GM18517 (cell line): ENCODE results near the gene CD276.
"Not testable (repeated sequence)": the region's sequence is repeated elsewhere in the genome, so short reads cannot be mapped to it uniquely, and the experiment has no call there.

Experiments used
- ATAC-seq: cut with Tn5 transposase; IDR thresholded peaks from one replicate; pipeline ENCODE4 v1.9.1; 2021; ENCODE audit warnings: mild to moderate bottlenecking, moderate library complexity; ENCODE audit not compliant: unreplicated experiment

The CD276 gene

DNA sequence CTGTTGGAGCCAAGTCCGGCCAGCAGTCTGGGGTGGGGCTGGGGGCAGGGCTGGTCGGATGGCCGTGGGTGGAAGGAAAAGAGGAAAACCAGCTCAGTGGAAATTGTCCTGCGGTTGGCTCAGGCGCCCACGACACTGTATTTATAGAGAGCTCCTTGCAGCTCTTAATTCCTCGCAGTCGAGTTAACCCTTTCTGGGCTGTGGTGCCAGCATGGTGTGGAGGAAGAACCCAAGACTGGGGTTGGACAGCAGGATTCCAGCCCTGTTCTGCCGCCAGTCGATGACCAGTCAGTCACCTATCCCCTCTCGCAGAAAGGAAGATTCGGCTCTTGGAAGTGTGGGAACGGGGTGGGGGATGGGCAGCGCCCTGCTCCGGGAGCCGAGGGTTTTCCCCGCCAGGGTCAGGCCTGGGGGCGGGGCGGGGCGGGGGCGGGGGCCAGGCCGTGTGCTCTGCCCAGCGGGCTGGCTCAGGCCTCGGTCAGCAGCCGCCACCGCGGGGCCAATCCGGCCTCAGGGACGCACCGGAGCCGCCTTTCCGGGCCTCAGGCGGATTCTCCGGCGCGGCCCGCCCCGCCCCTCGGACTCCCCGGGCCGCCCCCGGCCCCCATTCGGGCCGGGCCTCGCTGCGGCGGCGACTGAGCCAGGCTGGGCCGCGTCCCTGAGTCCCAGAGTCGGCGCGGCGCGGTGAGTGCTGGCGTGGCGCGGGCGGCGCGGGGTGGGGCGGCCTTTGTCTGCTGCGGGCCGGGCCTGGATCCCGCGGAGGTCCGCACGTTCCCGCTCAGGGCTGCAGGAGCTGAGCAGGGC, at the start of gene CD276:
TSS of gene CD276 (plus strand) at position 607 of the 804 bp plus-strand sequence. CDS start 15,257 bp downstream, outside the sequence.
- no peak for ATAC-seq

GRCh38 chr15:73637527-73637926, 46.7 kb upstream of the CD276 start:
- ATAC-seq = no peak

DNA sequence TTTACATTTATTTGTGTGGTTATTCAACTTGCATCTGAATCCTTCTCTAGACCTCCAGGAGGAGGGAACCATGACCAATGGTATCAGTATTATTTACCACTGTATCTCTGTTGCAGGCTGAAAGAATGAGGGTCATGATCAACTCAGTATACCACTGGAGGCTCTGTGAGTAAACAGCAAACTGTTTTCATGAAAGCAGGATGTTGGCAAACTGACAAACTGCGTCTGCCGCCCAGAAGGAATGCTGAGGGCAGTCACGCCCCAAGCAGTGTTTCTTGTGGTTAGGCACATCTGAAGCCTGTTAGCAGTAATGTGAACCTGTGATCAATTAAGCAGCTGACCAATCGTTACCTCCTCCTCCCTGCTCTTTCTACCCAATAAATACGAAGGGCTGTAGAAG, 44.7 kb upstream of the CD276 start:
- ATAC-seq = not testable (repeated sequence)

DNA sequence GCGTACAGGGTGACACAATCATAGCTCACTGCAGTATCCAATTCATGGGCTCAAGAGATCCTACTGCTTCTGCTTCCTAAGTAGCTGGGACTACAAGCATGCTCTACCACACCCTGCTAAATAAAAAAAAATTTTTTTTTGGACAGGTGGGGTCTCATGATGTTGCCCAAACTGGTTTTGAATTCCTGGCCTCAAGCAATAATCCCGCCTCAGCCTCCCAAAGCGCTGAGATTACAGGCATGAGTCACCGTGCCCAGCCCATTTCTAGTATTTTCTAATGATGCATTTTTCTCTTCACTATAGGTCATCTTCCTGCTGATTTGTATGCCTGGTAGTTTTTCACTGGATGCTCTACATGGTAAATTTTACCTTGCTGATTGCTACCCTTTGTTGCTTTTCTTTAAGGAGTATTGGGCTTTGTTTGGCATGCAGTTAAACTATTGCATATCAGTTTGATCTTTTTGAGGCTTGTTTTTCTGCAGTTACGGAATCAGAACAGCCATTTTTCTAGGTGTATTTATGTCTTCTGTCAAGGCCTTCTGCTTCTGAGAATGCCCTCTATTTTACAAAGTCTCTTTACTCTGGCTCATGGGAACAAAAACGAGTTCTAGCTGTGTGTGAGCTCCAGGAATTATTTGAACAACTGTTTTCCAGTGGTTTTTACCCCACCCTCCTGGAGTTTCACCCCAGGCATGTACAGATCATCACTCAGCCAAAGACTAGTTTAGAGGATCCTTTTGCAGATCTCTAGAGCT, 36.7 kb upstream of the CD276 start:
- no peak for ATAC-seq

GRCh38 chr15:73648014-73648295, 36.2 kb upstream of the CD276 start:
- no peak for ATAC-seq

DNA sequence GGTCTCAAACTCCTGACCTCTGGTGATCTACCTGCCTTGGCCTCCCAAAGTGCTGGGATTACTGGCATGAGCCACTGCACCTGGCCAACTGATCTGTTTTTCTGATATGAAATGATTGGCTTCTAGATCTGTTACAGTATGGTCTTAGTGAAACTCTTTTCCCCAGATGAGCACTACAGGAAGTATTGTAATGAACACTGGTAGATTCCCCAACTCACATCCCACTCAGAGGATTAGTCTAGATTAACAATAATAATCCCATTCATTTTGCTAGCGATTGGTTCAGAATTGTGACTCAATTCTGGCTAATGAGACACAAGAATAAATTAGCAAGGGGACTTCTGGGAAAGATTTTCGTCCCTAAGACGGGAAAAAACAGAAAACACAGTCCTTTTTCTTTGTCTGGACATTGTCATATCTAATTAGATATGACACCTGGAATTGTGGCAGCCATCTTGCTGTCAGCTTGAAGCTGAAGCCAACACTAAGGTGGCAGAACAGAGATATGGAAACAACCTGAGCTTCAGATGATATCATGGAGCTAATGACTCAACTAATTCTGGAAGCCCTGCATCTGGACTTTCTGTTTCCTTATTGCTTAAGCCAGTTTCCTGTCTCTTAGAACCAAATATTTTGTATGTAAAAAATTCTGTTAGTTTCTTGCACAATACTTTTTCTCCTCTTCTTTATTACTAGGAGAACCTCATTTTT, 33.6 kb upstream of the CD276 start:
- ATAC-seq = no peak

- ATAC-seq = no peak
These were observed 29.5 kb upstream of the CD276 start for GRCh38 chr15:73654659-73655058.

- ATAC-seq = no peak
These were observed 28.5 kb upstream of the CD276 start for GRCh38 chr15:73655724-73656123.

GRCh38 chr15:73658645-73659044, 25.5 kb upstream of the CD276 start:
- ATAC-seq = no peak

DNA sequence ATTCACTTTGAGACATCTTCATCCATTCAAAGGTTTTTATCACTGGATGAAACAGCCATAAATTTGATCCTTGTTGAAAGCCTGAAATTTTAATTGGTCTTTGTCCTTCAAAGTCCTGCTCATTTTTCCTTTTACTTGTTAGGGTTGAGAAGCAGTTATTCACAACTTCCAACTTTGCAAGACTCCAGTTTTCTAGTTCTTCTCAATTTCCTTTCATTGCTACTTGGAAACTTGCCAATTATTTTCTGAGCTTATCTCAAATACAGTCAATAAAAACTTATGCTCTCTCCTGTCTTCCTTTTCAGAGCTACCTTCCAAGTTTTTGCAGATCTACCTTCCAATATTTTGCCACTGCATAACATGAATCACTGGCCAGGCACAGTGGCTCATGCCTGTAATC, 23.7 kb upstream of the CD276 start:
- ATAC-seq = no peak

DNA sequence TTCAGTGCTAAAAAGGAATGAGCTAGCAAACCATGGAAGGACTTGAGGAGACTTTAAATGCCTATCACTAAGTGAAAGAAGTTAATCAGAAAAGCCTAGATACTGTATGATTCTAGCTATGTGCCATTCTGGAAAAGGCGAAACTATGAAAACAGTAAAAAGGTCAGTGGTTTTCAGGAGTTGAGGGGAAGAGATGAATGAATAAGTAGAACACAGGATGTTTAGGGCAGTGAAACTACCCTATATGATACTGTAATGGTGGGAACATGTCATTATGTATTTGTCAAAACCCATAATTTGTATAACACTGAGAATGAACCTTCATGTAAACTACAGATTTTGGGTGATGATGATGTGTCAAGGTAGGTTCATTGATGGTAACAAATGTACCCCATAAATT, 9.6 kb upstream of the CD276 start:
- ATAC-seq = no peak

GRCh38 chr15:73677146-73677607, 7.0 kb upstream of the CD276 start:
- no peak for ATAC-seq

- no peak for ATAC-seq
These were observed 6.5 kb upstream of the CD276 start for GRCh38 chr15:73677733-73678132.

GRCh38 chr15:73678498-73678897, 5.7 kb upstream of the CD276 start:
- no peak for ATAC-seq

- no peak for ATAC-seq
These were observed 5.0 kb upstream of the CD276 start for GRCh38 chr15:73679180-73679579.

- no peak for ATAC-seq
These were observed 4.2 kb upstream of the CD276 start for GRCh38 chr15:73679964-73680363.

DNA sequence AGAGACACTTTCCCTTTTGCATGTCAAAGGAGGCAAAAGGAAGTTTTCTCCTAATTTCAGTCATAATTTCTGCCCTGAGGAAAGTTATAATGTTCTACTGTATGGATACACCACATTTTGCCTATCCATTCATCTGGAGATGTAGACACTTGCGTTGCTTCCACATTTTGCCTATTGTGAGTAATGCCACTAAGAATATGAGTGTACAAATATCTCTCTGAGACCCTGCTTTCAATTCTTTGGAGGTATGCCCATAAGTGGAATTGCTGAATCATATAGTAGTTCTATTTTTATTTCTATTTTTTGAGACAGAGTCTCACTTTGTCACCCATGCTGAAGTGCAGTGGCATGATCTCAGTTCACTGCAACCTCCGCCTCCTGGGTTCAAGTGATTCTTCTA, 3.6 kb upstream of the CD276 start:
- ATAC-seq = no peak

- ATAC-seq = no peak
These were observed 3.1 kb upstream of the CD276 start for GRCh38 chr15:73681063-73681462.

- no peak for ATAC-seq
These were observed 2.2 kb upstream of the CD276 start for GRCh38 chr15:73681856-73682599.

DNA sequence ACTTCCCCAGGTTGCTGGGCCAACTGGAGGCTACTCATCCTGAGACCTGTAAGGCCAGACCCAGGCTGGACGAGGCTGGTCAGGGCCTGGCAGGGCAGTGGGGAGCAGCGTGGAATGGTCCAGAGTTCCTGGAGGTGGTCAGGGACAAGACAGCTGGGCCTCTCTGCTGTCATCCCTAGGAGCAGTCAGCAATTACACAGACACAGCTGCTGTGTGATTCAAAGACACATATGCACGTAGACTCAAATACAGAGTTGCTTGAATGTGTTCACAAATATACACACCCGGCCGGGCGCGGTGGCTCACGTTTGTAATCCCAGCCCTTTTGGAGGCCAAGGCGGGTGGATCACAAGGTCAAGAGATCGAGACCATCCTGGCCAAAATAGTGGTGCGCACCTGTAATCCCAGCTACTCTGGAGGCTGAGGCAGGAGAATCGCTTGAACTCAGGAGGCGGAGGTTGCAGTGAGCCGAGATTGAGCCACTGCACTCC, 1.5 kb upstream of the CD276 start:
- no peak for ATAC-seq

- ATAC-seq = no peak
These were observed 866 bp upstream of the CD276 start for GRCh38 chr15:73683257-73683776.
